Right atrium auricular region (tissue), 2 donors: ENCODE results near the gene ZNF532. TPM values are rescaled to one million over a fixed set of nuclear protein-coding genes. Genes with fewer than 3 reads are reported as not detected.
A peak's percentile ranks its signal among the peaks of the same experiment; 100 is the strongest.

Experiments
- DNase-seq: peaks from one replicate; pipeline ENCODE4 v3.0.0-alpha.2; 2019; ENCODE audit warnings: low spot score
- H3K27ac ChIP-seq, 2 donors: fragments of 200-600 bp; sonication (generic); 1 replicate in 1 of 2; 2 replicates in 1 of 2; pipeline ENCODE4 v1.5.1; 2016 to 2019
- H3K27me3 ChIP-seq, 2 donors: fragments of 200-600 bp; sonication (generic); one replicate each; pipeline versions ENCODE4 v1.5.1 to v1.6.0; 2017 to 2019
- H3K36me3 ChIP-seq: fragments of 200-600 bp; sonication (generic); one replicate; pipeline ENCODE4 v1.5.1; 2016
- H3K4me1 ChIP-seq, 2 donors: fragments of 200-600 bp; sonication (generic); one replicate each; pipeline versions ENCODE4 v1.5.1 to v1.6.0; 2017 to 2019
- H3K4me3 ChIP-seq, 2 donors: fragments of 200-600 bp; sonication (generic); 1 replicate in 1 of 2; 2 replicates in 1 of 2; pipeline ENCODE4 v1.5.1; 2017 to 2019; ENCODE audit warnings: mild to moderate bottlenecking in 1 of 2, moderate library complexity in 1 of 2
- H3K9me3 ChIP-seq, 2 donors: fragments of 200-600 bp; sonication (generic); one replicate each; pipeline ENCODE4 v1.5.1; 2019
- total RNA-seq, 2 donors: library from RNA; depleted of rRNA; stranded (reverse); fragments of >200 nt; gene quantifications; one replicate each; pipeline ENCODE4 v1.1.0, GENCODE V29; 2016
- TF ChIP-seq, protein P1 (sequence below), 2 donors: fragments of 200-600 bp; sonication (generic); IDR thresholded peaks; one replicate each; pipeline ENCODE4 v1.5.1; 2019; ENCODE audit warnings: antibody characterized with exemption in 2 of 2

ZNF532 gene
- total RNA-seq, 2 donors from 2014 or later, result 53.1 to 59.5 TPM

- H3K4me1 ChIP-seq, result peaks cover 0 to 15% of the 10 kb centered on the region in 2 donors
These were observed 140.6 kb downstream of the ZNF532 start for GRCh38 chr18:59005262-59005661.

DNA sequence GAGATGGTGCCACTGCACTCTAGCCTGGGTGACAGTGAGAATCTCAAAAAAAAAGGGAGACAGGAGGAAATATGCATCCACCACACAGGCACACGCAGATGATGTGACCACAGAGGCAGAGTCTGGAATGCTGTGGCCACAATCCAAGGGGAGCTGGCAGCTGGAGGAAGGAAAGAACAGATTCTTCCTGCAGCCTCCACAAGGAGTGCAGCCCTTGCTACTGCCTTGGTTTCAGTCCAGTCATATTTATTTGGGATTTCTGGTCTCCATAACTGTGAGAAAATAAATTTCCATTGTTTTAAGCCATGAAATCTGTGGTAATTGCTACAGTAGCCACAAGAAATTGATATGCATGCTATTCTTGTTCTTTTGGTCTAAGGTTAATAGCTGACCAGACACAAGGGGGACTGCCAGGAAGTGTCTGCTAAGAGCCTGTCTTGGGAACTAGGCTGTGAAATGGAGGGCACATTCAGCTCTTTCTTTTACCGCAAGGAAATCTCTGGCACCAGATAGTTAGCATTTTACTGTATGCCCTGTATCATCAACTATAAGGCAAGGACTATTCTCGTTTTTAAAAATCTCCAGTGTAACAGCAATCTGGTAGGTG is 141.9 kb downstream of the ZNF532 start:
- Histone ChIP-seq H3K4me3 (no peak overlapping the region), H3K4me1 (peaks cover 0 to 15% of the 10 kb centered on the region in 2 donors), H3K27ac (peak overlapping the region; percentile 77 to 86), H3K36me3 (no peaks in the 10 kb centered on the region), H3K27me3 (no peaks in the 10 kb centered on the region), H3K9me3 (peaks cover 0 to 6% of the 10 kb centered on the region in 2 donors)
- no peak for DNase-seq
- TF ChIP-seq, protein P1, sequence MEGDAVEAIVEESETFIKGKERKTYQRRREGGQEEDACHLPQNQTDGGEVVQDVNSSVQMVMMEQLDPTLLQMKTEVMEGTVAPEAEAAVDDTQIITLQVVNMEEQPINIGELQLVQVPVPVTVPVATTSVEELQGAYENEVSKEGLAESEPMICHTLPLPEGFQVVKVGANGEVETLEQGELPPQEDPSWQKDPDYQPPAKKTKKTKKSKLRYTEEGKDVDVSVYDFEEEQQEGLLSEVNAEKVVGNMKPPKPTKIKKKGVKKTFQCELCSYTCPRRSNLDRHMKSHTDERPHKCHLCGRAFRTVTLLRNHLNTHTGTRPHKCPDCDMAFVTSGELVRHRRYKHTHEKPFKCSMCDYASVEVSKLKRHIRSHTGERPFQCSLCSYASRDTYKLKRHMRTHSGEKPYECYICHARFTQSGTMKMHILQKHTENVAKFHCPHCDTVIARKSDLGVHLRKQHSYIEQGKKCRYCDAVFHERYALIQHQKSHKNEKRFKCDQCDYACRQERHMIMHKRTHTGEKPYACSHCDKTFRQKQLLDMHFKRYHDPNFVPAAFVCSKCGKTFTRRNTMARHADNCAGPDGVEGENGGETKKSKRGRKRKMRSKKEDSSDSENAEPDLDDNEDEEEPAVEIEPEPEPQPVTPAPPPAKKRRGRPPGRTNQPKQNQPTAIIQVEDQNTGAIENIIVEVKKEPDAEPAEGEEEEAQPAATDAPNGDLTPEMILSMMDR (IDR thresholded peaks at IDR 0.05), result no peak

More at GRCh38 chr18:59005262-59005661, 140.6 kb downstream of the ZNF532 start:
- H3K36me3 ChIP-seq, result no peaks in the 10 kb centered on the region
- DNase-seq, result peak; percentile 76
- no peaks in the 10 kb centered on the region for H3K27me3 ChIP-seq
- TF ChIP-seq, protein P1 (IDR thresholded peaks at IDR 0.05), result no peak
- H3K4me3 ChIP-seq, result no peak overlapping the region
- H3K9me3 ChIP-seq, result peaks cover 0 to 6% of the 10 kb centered on the region in 2 donors
- H3K27ac ChIP-seq, result peak overlapping the region; percentile 77 to 86

GRCh38 chr18:59008302-59008974 is 143.8 kb downstream of the ZNF532 start:
- peak overlapping the region in 1 of 2 donors; percentile 1 for H3K27ac ChIP-seq

GRCh38 chr18:59009846-59010245 is 145.2 kb downstream of the ZNF532 start:
- no peak for DNase-seq
- Histone ChIP-seq H3K27me3 (no peaks in the 10 kb centered on the region), H3K4me1 (peaks cover 0 to 24% of the 10 kb centered on the region in 2 donors), H3K36me3 (no peaks in the 10 kb centered on the region), H3K27ac (no peak overlapping the region), H3K9me3 (peaks cover 0 to 6% of the 10 kb centered on the region in 2 donors), H3K4me3 (no peak overlapping the region)
- TF ChIP-seq, protein P1 (IDR thresholded peaks at IDR 0.05), result no peak

More at GRCh38 chr18:59008302-59008974, 143.8 kb downstream of the ZNF532 start:
- H3K27me3 ChIP-seq, result no peaks in the 10 kb centered on the region
- TF ChIP-seq, protein P1 (IDR thresholded peaks at IDR 0.05), result no peak
- H3K36me3 ChIP-seq, result no peaks in the 10 kb centered on the region
- H3K4me3 ChIP-seq, result no peak overlapping the region
- H3K4me1 ChIP-seq, result peaks cover 0 to 26% of the 10 kb centered on the region in 2 donors
- H3K9me3 ChIP-seq, result peaks cover 0 to 6% of the 10 kb centered on the region in 2 donors
- DNase-seq, result no peak

DNA sequence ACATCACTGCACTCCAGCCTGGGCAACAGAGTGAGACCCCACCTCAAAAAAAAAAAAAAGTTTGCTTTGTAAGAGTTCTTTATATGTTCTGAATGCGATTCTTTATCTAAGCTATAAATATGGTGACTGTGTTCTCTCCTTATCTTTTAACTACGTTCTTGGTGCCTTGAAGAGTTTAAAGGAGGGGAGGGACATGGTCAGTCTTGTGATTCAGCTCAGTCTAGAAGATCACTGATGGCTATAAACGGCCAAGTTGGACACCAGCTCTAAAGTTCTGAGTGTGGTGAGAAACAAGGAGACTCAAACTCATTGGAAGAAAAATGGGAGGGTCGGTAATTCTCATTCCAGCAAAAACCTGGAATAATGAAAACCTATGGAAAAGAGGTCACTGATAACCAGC is 146.6 kb downstream of the ZNF532 start:
- H3K36me3 ChIP-seq, result no peaks in the 10 kb centered on the region
- DNase-seq, result no peak
- no peak overlapping the region for H3K27ac ChIP-seq
- H3K4me3 ChIP-seq, result no peak overlapping the region
- H3K9me3 ChIP-seq, result peaks cover 0 to 5% of the 10 kb centered on the region in 2 donors
- H3K4me1 ChIP-seq, result peaks cover 0 to 13% of the 10 kb centered on the region in 2 donors
- no peaks in the 10 kb centered on the region for H3K27me3 ChIP-seq
- TF ChIP-seq, protein P1 (IDR thresholded peaks at IDR 0.05), result no peak
